IMR-90 (cell line): Measurements from ENCODE around the gene NAP1L1. TPM values are rescaled to one million over a fixed set of nuclear protein-coding genes. Genes with fewer than 3 reads are reported as not detected.
A peak's percentile ranks its signal among the peaks of the same experiment; 100 is the strongest.

Experiments
- MAZ ChIP-seq: IDR thresholded peaks from 2 replicates; pipeline ENCODE4 v1.6.1; 2012; ENCODE audit warnings: low read depth, mild to moderate bottlenecking, low read length, improper control_type of control experiment, moderate library complexity, borderline replicate concordance
- polyA plus RNA-seq, 3 experiments: library from polyadenylated mRNA; depleted of rRNA; stranded (reverse); fragments of >200 nt; gene quantifications; 2 replicates each; pipeline ENCODE4 v1.2.3, GENCODE V29; 2012; ENCODE audit warnings: low replicate concordance in 1 of 3
- total RNA-seq: library from RNA; depleted of rRNA; stranded (reverse); fragments of >200 nt; gene quantifications from 2 replicates; pipeline ENCODE4 v1.2.3, GENCODE V29; 2012
- TF ChIP-seq, protein P1 (sequence below): conservative IDR thresholded peaks from 2 replicates; pipeline ENCODE4 v1.5.1; 2012; ENCODE audit warnings: mild to moderate bottlenecking, low read depth, low read length, improper control_type of control experiment

Gene NAP1L1
- total and polyA plus RNA-seq, 2 of the 4 experiments (the other 2 are of a cell fraction), result 86.4 to 200 TPM

DNA sequence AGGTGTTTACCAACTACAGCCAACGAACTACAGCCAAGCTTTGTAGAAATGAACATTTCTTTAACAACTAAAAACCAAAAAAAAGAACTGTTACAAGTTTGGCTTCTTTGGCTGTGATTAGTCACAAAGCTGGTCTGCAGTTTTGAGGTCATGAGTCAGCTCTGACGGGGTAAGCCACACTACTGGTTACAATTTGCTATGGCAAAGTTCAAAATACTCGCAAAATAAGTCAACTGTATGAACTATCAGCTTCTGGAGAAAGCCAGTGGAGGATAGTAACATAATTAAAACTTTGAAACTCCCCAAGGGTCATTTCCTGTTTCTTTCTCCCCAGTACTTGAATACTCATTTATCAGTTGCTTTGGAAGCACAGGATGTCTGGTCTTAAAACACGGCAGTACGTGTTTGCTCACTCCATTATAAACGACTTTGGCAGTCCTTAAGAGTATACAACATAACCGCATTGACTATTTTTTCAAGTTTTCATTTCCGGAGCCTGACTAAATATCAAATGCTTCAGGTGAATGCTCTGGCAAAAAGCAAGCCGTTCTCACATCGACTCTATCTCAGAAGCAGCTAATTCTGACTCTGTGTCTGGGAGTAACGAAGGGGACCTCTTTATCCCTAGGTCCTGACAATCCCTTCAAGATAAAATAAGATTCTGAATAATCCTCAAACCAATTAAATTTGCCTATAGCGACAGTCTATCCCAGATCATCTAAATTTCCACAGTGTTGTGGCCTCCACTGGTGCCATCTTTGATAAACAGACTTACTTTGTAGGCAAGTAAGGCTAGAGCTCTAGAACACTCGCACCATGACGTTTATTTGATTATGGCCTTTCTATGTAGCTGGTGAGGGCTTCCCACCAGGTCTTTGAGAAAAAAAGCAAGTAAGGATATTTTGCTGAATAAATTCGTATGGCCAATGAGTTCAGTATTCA is 63.5 kb downstream of the NAP1L1 start (continued):
- TF ChIP-seq, protein P1, sequence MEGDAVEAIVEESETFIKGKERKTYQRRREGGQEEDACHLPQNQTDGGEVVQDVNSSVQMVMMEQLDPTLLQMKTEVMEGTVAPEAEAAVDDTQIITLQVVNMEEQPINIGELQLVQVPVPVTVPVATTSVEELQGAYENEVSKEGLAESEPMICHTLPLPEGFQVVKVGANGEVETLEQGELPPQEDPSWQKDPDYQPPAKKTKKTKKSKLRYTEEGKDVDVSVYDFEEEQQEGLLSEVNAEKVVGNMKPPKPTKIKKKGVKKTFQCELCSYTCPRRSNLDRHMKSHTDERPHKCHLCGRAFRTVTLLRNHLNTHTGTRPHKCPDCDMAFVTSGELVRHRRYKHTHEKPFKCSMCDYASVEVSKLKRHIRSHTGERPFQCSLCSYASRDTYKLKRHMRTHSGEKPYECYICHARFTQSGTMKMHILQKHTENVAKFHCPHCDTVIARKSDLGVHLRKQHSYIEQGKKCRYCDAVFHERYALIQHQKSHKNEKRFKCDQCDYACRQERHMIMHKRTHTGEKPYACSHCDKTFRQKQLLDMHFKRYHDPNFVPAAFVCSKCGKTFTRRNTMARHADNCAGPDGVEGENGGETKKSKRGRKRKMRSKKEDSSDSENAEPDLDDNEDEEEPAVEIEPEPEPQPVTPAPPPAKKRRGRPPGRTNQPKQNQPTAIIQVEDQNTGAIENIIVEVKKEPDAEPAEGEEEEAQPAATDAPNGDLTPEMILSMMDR, result no peak
- TF ChIP-seq MAZ, result 0 out of 2 replicates have a peak, but pooled peaks have one; percentile 10
